Measurements from ENCODE around the gene PPARA.

DNA sequence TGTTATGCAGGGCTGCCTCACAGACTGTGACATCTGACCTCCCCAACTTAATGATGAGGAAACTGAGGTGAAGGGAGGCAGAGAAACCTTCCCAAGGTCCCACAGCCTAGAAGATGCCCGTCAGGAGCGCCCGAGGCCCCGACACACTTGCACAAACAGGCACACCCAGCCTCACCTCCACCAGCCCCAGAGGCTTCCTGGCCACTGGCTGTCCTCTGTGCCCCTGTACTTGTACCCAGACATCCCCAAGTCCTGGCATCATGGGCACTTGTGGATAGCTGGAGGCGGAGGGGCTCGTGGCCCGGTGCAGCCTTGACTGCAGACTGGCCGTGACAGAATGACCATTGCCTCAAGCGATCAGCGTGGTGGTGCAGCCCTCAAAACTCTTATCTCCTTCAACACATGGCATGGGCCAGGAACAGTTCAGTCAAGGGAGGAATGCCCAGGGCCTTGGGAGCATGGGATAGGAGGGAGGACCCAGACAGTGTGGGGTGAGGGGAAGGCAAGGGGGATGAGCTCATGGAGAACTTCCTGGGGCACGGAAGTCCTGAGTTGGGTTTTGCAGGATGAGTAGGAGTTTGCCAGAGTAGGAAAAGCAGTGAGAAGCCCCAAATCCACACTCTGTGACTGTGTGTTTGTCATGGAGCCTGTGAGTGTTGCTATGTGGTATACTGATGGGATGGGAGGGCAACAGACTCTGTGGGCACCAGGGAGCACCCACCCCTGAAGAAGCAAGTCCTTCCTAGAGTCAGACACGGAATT lies 25.8 kb upstream of the PPARA start:
- no peak for TF ChIP-seq GATA2 (IDR thresholded peaks at IDR 0.05; ENCODE audit: low read depth, low read length)
- no peak for TF ChIP-seq GATA3 (IDR thresholded peaks at IDR 0.05; ENCODE audit: low read depth, low read length)

Data from SH-SY5Y (cell line).